ENCODE measurements around the gene GNAI1.
A peak's percentile ranks its signal among the peaks of the same experiment; 100 is the strongest.

The GNAI1 gene

DNA sequence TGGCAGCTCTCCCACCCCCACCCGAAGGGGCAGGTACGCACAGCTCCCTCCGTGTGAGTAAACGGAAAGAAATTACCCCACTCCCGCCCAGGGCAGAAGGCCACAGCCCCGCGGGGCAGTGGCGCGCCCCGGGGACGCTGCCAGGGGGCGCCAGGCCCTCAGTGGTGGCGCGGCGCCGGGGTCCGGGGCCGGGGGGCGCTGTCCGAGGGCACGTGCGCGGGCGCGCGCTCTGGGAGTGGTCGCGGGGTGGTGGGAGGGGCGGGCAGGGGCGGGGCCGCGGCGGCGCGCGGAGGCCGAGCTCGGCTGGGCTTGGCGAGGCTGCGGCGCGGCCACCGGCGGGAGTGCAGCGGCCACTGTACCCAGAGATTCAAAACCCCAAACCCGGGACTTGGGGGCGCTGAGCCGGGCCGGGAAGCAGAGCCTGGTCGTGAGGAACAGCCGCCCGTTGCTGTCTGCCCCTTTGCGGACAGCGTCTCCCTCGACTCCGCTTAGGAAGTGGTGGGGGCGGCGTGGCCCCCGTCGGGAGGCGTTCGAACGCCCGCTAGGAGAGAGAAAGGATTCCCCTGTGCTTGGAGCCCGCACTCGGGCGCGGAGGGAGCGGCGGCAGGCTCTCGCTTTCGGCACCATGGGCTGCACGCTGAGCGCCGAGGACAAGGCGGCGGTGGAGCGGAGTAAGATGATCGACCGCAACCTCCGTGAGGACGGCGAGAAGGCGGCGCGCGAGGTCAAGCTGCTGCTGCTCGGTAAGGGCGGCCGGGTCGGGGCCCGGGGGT, at the start of gene GNAI1:
Gene GNAI1 (plus strand): TSS at position 296 of the 773 bp plus-strand sequence. CDS start 330 bp downstream, at position 626.
- Histone ChIP-seq H3K4me3 (peak within 1 kb of the TSS; percentile 95 to 100), H3K27me3 (no peaks in the 10 kb centered on the region), H3K9me3 (no peaks in the 10 kb centered on the region), H3K4me1 (peaks cover 0 to 41% (median 19%) of the 10 kb centered on the region in 4 donors), H3K36me3 (no peaks in the 10 kb centered on the region), H3K27ac (peak within 1 kb of the TSS; percentile 97 to 98)
- TF ChIP-seq, protein P1, sequence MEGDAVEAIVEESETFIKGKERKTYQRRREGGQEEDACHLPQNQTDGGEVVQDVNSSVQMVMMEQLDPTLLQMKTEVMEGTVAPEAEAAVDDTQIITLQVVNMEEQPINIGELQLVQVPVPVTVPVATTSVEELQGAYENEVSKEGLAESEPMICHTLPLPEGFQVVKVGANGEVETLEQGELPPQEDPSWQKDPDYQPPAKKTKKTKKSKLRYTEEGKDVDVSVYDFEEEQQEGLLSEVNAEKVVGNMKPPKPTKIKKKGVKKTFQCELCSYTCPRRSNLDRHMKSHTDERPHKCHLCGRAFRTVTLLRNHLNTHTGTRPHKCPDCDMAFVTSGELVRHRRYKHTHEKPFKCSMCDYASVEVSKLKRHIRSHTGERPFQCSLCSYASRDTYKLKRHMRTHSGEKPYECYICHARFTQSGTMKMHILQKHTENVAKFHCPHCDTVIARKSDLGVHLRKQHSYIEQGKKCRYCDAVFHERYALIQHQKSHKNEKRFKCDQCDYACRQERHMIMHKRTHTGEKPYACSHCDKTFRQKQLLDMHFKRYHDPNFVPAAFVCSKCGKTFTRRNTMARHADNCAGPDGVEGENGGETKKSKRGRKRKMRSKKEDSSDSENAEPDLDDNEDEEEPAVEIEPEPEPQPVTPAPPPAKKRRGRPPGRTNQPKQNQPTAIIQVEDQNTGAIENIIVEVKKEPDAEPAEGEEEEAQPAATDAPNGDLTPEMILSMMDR (IDR thresholded peaks at IDR 0.05), result peak; percentile 23 to 30
- intact Hi-C loops (cut with DNase I; ENCODE audit: low total_unique reads), result loop anchor here (10.0 kb wide), 1 partner anchor 250 kb away; no protein-coding TSS in a partner anchor
- DNase-seq, result peak; percentile 37 to 93

DNA sequence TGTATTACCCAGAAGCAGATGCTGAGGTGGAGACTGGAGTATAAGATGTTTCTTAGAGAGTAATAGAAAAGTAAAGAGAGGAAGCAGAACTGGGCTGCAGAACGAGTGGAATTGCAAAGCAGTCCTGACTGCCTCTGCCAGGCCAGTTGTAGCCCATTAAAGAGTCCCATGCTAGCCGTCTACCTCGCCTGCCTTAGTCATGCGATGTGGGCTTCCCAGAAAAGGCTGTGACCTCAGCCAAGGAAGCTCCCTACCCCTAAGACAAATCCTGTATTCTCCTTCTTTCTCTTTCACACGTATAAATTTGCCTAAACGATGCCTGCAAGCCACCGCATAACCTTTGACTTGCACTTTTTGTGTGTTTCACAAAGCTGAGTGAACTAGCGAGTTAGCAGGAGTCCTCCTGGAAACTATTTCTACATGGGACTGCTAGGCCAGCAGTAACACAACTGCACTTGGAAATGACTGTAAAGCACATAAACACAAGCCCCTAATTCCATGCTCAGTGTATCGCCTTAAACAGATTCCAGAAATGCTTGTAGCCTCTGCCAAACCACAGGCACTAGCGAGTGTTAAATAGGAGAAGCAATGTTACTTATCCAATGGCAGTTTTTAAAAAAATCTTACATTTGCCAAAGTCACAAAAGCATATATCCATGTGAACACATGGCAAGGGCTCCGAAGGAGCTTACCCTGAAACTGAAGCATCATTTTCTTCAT, 47.4 kb upstream of the GNAI1 start:
- TF ChIP-seq, protein P1 (IDR thresholded peaks at IDR 0.05), result no peak
- Histone ChIP-seq H3K4me3 (no peak overlapping the region), H3K4me1 (peaks cover 0 to 27% (median 10%) of the 10 kb centered on the region in 4 donors), H3K27me3 (no peaks in the 10 kb centered on the region), H3K27ac (peak overlapping the region in 1 of 2 donors; percentile 38), H3K36me3 (no peaks in the 10 kb centered on the region), H3K9me3 (no peaks in the 10 kb centered on the region)
- DNase-seq, result no peak
- intact Hi-C loops (cut with DNase I; ENCODE audit: low total_unique reads), result no loop called here

DNA sequence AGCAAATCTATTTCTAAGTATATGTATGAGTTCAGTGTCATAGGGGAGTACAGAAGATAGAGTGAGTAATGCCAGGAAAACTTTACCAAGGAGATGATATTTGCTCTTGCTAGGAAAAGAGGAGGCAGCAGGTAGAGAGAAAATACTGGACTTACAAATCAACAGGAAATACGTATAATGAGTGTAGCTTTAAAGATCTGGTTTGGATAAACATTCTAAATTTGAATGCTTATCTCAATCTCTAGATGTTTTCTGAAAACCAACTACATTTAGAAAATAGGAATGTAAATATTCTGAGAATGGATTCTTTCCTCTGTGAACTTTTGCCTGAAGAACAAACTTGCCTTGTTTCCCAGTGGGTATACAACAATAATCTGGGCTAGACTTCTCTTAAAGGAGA, 46.9 kb upstream of the GNAI1 start:
- Histone ChIP-seq H3K4me3 (no peak overlapping the region), H3K4me1 (peaks cover 0 to 27% (median 10%) of the 10 kb centered on the region in 4 donors), H3K36me3 (no peaks in the 10 kb centered on the region), H3K27ac (peak overlapping the region in 1 of 2 donors; percentile 38), H3K27me3 (no peaks in the 10 kb centered on the region), H3K9me3 (no peaks in the 10 kb centered on the region)
- intact Hi-C loops (cut with DNase I; ENCODE audit: low total_unique reads), result no loop called here
- DNase-seq, result no peak
- TF ChIP-seq, protein P1 (IDR thresholded peaks at IDR 0.05), result no peak

DNA sequence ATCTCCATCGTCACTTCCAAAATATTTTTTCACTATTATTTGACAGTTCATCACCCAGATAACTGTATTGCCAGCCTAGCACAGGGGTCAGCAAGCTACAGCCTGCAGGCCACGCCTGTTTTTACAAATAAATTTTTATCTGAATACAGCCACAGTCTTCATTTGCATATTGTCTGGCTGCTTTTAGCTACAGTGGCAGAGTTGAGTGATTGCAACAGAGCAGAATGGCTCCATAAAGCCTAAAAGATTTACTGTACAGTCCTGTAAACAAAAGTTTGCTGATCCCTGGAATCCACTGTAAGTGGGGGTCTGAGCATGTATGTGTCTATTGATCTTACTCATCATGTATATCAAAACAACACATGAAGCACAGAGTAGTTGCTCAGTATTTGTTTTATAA, 45.9 kb upstream of the GNAI1 start:
- intact Hi-C loops (cut with DNase I; ENCODE audit: low total_unique reads), result no loop called here
- H3K4me3 ChIP-seq, result no peak overlapping the region
- no peaks in the 10 kb centered on the region for H3K36me3 ChIP-seq
- no peak for DNase-seq
- H3K27me3 ChIP-seq, result no peaks in the 10 kb centered on the region
- H3K27ac ChIP-seq, result no peak overlapping the region
- TF ChIP-seq, protein P1 (IDR thresholded peaks at IDR 0.05), result no peak
- H3K9me3 ChIP-seq, result no peaks in the 10 kb centered on the region
- peaks cover 0 to 27% (median 10%) of the 10 kb centered on the region in 4 donors for H3K4me1 ChIP-seq

DNA sequence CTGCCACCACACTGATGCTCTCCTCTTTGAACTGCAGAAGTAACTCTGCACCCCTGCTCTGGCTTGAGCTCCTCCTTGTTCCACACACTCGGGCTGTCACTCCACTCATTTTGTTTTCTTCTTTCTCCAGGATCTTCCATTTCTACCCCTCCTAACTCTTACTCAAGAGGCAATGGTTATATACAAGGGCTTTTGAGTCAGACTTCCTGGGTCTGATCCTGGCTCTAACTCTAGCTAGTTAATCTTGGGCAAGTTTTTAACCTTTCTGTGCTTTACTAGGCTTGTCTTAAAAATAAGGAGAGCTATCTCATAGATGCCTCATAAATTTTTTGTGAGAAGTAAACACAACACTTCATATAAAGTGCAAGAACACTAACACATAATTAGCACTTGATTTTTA, 45.3 kb upstream of the GNAI1 start:
- no peaks in the 10 kb centered on the region for H3K36me3 ChIP-seq
- peaks cover 0 to 27% (median 10%) of the 10 kb centered on the region in 4 donors for H3K4me1 ChIP-seq
- TF ChIP-seq, protein P1 (IDR thresholded peaks at IDR 0.05), result no peak
- no peak for DNase-seq
- H3K4me3 ChIP-seq, result no peak overlapping the region
- intact Hi-C loops (cut with DNase I; ENCODE audit: low total_unique reads), result no loop called here
- H3K27ac ChIP-seq, result no peak overlapping the region
- H3K9me3 ChIP-seq, result no peaks in the 10 kb centered on the region
- H3K27me3 ChIP-seq, result no peaks in the 10 kb centered on the region

Data from tibial artery (tissue), 4 donors.